ENCODE measurements around the gene ZNF585A.

- TF ChIP-seq CTCF (conservative IDR thresholded peaks at IDR 0.05 in 1 of 2, IDR thresholded peaks at IDR 0.05 in 1 of 2; ENCODE audit: low read depth in 1 of 2, low read length in 2 of 2) (no peak), EZH2 (IDR thresholded peaks at IDR 0.05; ENCODE audit: low read length, missing control alignments) (no peak)
Observed at GRCh38 chr19:37217480-37217774, 44.9 kb upstream of the ZNF585A start.
